ENCODE data around the gene MPP1. TPM values are rescaled to one million over a fixed set of nuclear protein-coding genes. Genes with fewer than 3 reads are reported as not detected.

The MPP1 gene
- polyA plus RNA-seq, 1 of the 3 experiments (the other 2 are of a cell fraction), result 13.3 TPM

GRCh38 chrX:154730253-154730891 is 74.9 kb downstream of the MPP1 start:
- no peaks in the 10 kb centered on the region for H3K79me2 ChIP-seq (ENCODE audit: insufficient read depth)
- H3K9ac ChIP-seq, result no peak overlapping the region
- H2AFZ ChIP-seq (ENCODE audit: low read depth), result no peak overlapping the region
- H3K9me2 ChIP-seq, result no peaks in the 10 kb centered on the region
- no peaks in the 10 kb centered on the region for H3K27me3 ChIP-seq (ENCODE audit: insufficient read depth)
- WGBS (ENCODE audit: low lambda C conversion rate), result 12% methylated on average over 6 of the region's 6 CpGs
- no peaks in the 10 kb centered on the region for H4K20me1 ChIP-seq (ENCODE audit: insufficient read depth)
- peak overlapping the region; percentile 67 to 71; a peak in 3 of 4 replicates for H3K27ac ChIP-seq (ENCODE audit: low read depth in 2 of 2, low read length in 1 of 2)
- H3K4me3 ChIP-seq (ENCODE audit: low read depth in 2 of 2, low read length in 1 of 2), result no peak overlapping the region
- ChIA-PET POLR2A (no interaction called here), CTCF (interaction anchor here (1.2 to 2.1 kb wide), 3 partner anchors 14 to 19 kb away, joined by 4 to 9 read pairs (median 4); no protein-coding TSS in a partner anchor)
- peak overlapping the region; percentile 35; the same call in 1 of the 2 replicates for H3K4me2 ChIP-seq
- no peaks in the 10 kb centered on the region for H3K9me3 ChIP-seq
- peaks cover 19% of the 10 kb centered on the region for H3F3A ChIP-seq (replicated peaks; ENCODE audit: insufficient read depth)
- DNase-seq, result no peak
- TF ChIP-seq NFIC (IDR thresholded peaks at IDR 0.05; ENCODE audit: borderline replicate concordance) (peak; percentile 70), CTCF (IDR thresholded peaks at IDR 0.05) (no peak), MEF2A (IDR thresholded peaks at IDR 0.05; ENCODE audit: borderline replicate concordance, low read depth) (no peak), SIN3A (IDR thresholded peaks at IDR 0.05; ENCODE audit: borderline replicate concordance, low read depth, low read length) (no peak), ELF1 (IDR thresholded peaks at IDR 0.05) (no peak), EP300 (IDR thresholded peaks at IDR 0.05; ENCODE audit: borderline replicate concordance in 1 of 2, low read depth in 1 of 2, low read length in 1 of 2) (0 out of 4 replicates have a peak, but pooled peaks of 1 of the 2 experiments have one; percentile 14)
- TF ChIP-seq, protein P1, sequence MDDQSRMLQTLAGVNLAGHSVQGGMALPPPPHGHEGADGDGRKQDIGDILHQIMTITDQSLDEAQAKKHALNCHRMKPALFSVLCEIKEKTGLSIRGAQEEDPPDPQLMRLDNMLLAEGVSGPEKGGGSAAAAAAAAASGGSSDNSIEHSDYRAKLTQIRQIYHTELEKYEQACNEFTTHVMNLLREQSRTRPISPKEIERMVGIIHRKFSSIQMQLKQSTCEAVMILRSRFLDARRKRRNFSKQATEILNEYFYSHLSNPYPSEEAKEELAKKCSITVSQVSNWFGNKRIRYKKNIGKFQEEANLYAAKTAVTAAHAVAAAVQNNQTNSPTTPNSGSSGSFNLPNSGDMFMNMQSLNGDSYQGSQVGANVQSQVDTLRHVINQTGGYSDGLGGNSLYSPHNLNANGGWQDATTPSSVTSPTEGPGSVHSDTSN (IDR thresholded peaks at IDR 0.05), result 0 out of 2 replicates have a peak, but pooled peaks have one; percentile 10
- TF ChIP-seq, protein P2, sequence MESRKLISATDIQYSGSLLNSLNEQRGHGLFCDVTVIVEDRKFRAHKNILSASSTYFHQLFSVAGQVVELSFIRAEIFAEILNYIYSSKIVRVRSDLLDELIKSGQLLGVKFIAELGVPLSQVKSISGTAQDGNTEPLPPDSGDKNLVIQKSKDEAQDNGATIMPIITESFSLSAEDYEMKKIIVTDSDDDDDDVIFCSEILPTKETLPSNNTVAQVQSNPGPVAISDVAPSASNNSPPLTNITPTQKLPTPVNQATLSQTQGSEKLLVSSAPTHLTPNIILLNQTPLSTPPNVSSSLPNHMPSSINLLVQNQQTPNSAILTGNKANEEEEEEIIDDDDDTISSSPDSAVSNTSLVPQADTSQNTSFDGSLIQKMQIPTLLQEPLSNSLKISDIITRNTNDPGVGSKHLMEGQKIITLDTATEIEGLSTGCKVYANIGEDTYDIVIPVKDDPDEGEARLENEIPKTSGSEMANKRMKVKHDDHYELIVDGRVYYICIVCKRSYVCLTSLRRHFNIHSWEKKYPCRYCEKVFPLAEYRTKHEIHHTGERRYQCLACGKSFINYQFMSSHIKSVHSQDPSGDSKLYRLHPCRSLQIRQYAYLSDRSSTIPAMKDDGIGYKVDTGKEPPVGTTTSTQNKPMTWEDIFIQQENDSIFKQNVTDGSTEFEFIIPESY (IDR thresholded peaks at IDR 0.05; ENCODE audit: borderline replicate concordance, low read depth), result no peak
- no peaks in the 10 kb centered on the region for H3K36me3 ChIP-seq (replicated peaks in 1 of 2; ENCODE audit: control insufficient read depth in 1 of 2, insufficient read depth in 2 of 2, low read length in 1 of 2)
- peaks cover 11 to 41% of the 10 kb centered on the region in 2 experiments for H3K4me1 ChIP-seq (ENCODE audit: control insufficient read depth in 1 of 2, insufficient read depth in 2 of 2, low read depth in 1 of 2, low read length in 1 of 2)

- Histone ChIP-seq H3K79me2 (ENCODE audit: insufficient read depth) (no peaks in the 10 kb centered on the region), H3K27me3 (ENCODE audit: insufficient read depth) (no peaks in the 10 kb centered on the region), H3K4me2 (peak overlapping the region; percentile 35; the same call in 1 of the 2 replicates), H3K36me3 (replicated peaks in 1 of 2; ENCODE audit: control insufficient read depth in 1 of 2, insufficient read depth in 2 of 2, low read length in 1 of 2) (no peaks in the 10 kb centered on the region), H3K9ac (no peak overlapping the region), H4K20me1 (ENCODE audit: insufficient read depth) (no peaks in the 10 kb centered on the region), H3K4me1 (ENCODE audit: control insufficient read depth in 1 of 2, insufficient read depth in 2 of 2, low read depth in 1 of 2, low read length in 1 of 2) (peaks cover 11 to 35% of the 10 kb centered on the region in 2 experiments), H3K27ac (ENCODE audit: low read depth in 2 of 2, low read length in 1 of 2) (peak overlapping the region; percentile 67 to 71; a peak in 3 of 4 replicates), H3K4me3 (ENCODE audit: low read depth in 2 of 2, low read length in 1 of 2) (no peak overlapping the region), H3K9me2 (no peaks in the 10 kb centered on the region), H2AFZ (ENCODE audit: low read depth) (no peak overlapping the region), H3F3A (replicated peaks; ENCODE audit: insufficient read depth) (peaks cover 16% of the 10 kb centered on the region), H3K9me3 (no peaks in the 10 kb centered on the region)
- no peak for DNase-seq
- ChIA-PET CTCF (interaction anchor here (1.0 to 1.2 kb wide), 2 partner anchors 8 to 19 kb away, joined by 3 to 4 read pairs; no protein-coding TSS in a partner anchor), POLR2A (no interaction called here)
- whole genome bisulfite sequencing (ENCODE audit: low lambda C conversion rate), result 56% methylated on average over 3 of the region's 3 CpGs
- TF ChIP-seq FOXJ3 (CRISPR knock-in tag; IDR thresholded peaks at IDR 0.05), result no peak
- no peak for TF ChIP-seq GATA2 (CRISPR knock-in tag; IDR thresholded peaks at IDR 0.05)
- no peak for TF ChIP-seq YY1 (IDR thresholded peaks at IDR 0.05; ENCODE audit: low read depth)
- no peak for TF ChIP-seq MEF2A (IDR thresholded peaks at IDR 0.05; ENCODE audit: borderline replicate concordance, low read depth)
- no peak for TF ChIP-seq IRF3 (IDR thresholded peaks at IDR 0.05; ENCODE audit: low read depth, low read length)
- TF ChIP-seq NFIC (IDR thresholded peaks at IDR 0.05; ENCODE audit: borderline replicate concordance), result no peak
- TF ChIP-seq, protein P2 (IDR thresholded peaks at IDR 0.05; ENCODE audit: borderline replicate concordance, low read depth), result no peak
- TF ChIP-seq FOXM1 (IDR thresholded peaks at IDR 0.05; ENCODE audit: low read depth), result no peak
- no peak for TF ChIP-seq GABPA (IDR thresholded peaks at IDR 0.05; ENCODE audit: low read depth)
These were observed 75.8 kb downstream of the MPP1 start for GRCh38 chrX:154729439-154729838.

Data from SK-N-SH (cell line).